ENCODE data around the gene RPRD1A. TPM values are rescaled to one million over a fixed set of nuclear protein-coding genes. Genes with fewer than 3 reads are reported as not detected.
A peak's percentile ranks its signal among the peaks of the same experiment; 100 is the strongest.

The RPRD1A gene
- total and polyA plus RNA-seq, 3 donors from 2014 or later, result 73.4 to 104 (median 98.6) TPM

DNA sequence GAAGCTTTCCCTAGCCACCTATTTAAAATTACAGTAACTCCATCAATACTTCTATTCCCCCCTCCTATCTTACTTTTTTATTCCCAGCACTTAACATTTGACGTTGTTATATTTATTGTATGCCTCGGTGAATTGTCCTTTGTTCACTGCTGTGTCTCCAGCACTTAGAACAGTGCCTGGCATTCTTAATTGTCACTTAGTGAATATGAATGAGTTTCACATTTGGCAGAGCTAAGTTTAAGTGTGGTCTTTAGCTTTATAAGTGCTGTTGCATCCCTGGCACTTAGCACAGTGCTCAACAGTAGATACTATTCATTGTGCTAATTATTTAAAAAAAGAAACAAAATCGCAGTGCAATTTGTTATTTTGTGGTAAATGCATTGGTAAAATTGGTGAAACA is 93.2 kb downstream of the RPRD1A start:
- Histone ChIP-seq H3K27ac (no peak overlapping the region), H3K4me3 (no peak overlapping the region), H3K9me3 (no peaks in the 10 kb centered on the region), H3K27me3 (no peaks in the 10 kb centered on the region), H3K36me3 (ENCODE audit: low read depth, missing control alignments) (no peaks in the 10 kb centered on the region), H3K4me1 (peaks cover 8% of the 10 kb centered on the region)
- 48 to 60% methylated on average over 3 of the region's 3 CpGs for WGBS, 2 donors
- TF ChIP-seq POLR2A (IDR thresholded peaks at IDR 0.05), result no peak
- TF ChIP-seq, protein P1, sequence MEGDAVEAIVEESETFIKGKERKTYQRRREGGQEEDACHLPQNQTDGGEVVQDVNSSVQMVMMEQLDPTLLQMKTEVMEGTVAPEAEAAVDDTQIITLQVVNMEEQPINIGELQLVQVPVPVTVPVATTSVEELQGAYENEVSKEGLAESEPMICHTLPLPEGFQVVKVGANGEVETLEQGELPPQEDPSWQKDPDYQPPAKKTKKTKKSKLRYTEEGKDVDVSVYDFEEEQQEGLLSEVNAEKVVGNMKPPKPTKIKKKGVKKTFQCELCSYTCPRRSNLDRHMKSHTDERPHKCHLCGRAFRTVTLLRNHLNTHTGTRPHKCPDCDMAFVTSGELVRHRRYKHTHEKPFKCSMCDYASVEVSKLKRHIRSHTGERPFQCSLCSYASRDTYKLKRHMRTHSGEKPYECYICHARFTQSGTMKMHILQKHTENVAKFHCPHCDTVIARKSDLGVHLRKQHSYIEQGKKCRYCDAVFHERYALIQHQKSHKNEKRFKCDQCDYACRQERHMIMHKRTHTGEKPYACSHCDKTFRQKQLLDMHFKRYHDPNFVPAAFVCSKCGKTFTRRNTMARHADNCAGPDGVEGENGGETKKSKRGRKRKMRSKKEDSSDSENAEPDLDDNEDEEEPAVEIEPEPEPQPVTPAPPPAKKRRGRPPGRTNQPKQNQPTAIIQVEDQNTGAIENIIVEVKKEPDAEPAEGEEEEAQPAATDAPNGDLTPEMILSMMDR (IDR thresholded peaks at IDR 0.05), result no peak
- intact Hi-C loops (cut with DNase I; ENCODE audit: low total_unique reads), result no loop called here
- DNase-seq, result no peak

DNA sequence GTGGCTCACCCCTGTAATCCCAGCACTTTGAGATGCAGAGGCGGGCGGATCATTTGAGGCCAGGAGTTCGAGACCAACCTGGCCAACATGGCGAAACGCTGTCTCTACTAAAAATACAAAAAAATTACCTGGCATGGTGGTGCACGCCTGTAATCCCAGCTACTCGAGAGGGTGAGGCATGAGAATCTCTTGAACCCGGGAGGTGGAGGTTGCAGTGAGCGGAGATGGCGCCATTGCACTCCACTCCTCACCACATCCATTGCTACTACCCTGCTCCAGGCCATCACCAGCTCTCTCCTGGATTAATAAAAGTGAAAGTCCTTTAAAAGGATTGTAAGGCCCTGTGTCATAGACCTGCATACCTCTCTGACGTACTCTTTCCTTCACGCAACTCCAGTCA is 93.7 kb downstream of the RPRD1A start:
- Histone ChIP-seq H3K9me3 (no peaks in the 10 kb centered on the region), H3K27ac (no peak overlapping the region), H3K27me3 (no peaks in the 10 kb centered on the region), H3K4me3 (no peak overlapping the region), H3K4me1 (peaks cover 8% of the 10 kb centered on the region), H3K36me3 (ENCODE audit: low read depth, missing control alignments) (no peaks in the 10 kb centered on the region)
- intact Hi-C loops (cut with DNase I; ENCODE audit: low total_unique reads), result no loop called here
- TF ChIP-seq POLR2A (IDR thresholded peaks at IDR 0.05), result no peak
- TF ChIP-seq, protein P1 (IDR thresholded peaks at IDR 0.05), result no peak
- DNase-seq, result no peak
- 69 to 75% methylated on average over 12 of the region's 12 CpGs for WGBS, 2 donors

DNA sequence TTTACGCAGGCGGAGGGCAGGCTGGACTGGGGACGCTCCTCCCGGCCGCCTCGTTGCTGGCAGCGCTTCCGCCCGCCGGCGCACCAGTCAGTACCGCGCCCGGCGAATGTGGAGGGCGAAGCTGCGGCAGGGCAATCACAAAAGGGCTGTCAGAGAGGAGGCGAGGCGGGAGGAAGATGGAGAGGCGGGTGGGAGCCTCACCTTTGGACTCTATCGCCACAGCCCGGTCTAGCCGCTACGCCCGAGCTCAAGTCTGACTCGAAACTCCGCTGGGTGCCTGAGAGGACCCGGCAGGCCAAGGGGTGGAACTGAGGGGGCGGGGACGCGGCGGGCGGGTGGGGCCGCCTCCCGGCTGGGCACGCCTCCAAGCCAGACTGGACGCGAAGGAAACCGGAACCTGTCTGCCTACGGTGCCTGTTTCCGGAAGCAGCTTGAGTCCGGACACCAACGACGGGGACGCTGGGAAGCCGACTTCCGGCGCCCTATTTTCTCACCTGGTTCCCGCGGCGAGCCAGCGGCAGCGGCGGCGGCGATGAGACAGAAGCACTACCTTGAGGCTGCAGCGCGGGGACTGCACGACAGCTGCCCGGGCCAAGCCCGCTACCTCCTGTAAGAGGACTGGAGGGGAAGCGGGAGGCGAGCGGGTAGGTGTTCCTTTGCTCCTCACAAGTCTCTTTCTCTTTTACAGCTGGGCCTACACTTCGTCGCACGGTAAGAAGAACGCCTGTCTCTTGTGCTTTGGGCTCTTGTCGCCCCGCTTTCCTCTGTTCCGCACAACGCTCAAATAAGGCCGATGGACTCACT is 95.0 kb downstream of the RPRD1A start, which contains the start of gene RMP24:
Gene RMP24 (plus strand): TSS at position 483 of the 804 bp plus-strand sequence.
- Histone ChIP-seq H3K27ac (peak within 1 kb of the TSS; percentile 88 to 90), H3K4me1 (peaks cover 8% of the 10 kb centered on the region), H3K27me3 (no peaks in the 10 kb centered on the region), H3K36me3 (ENCODE audit: low read depth, missing control alignments) (no peaks in the 10 kb centered on the region), H3K9me3 (no peaks in the 10 kb centered on the region), H3K4me3 (peak within 1 kb of the TSS; percentile 77 to 84)
- TF ChIP-seq POLR2A (IDR thresholded peaks at IDR 0.05), result no peak
- TF ChIP-seq, protein P1 (IDR thresholded peaks at IDR 0.05), result no peak
- 0 to 1% methylated on average over 62 to 72 of the region's 73 CpGs for WGBS, 2 donors
- intact Hi-C loops (cut with DNase I; ENCODE audit: low total_unique reads), result no loop called here
- peak; percentile 97 for DNase-seq

DNA sequence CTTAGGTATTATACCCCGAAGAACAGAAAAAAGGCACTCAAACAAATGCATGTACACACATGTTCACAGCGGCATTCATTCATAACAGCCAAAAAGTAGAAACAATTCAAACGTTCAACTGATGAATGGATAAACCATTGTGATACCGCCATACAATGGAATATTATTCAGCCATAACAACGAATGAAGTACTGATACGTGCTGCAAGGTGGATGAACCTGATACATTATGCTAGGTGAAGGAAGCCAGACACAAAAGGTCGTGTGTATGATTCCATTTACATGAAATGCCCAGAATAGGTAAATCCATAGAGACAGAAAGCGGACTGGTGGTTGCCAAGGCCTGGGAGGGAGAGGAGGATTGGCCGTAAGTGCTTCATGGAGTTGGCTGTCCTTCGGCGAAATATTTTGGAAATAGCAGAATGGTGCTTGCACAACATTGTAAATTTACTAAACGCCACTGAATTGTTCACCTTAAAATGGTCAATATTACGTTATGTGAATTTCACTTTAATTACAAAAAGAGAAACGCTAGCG is 95.6 kb downstream of the RPRD1A start:
- peak overlapping the region; percentile 77 to 84 for H3K4me3 ChIP-seq
- no peak for TF ChIP-seq POLR2A (IDR thresholded peaks at IDR 0.05)
- TF ChIP-seq, protein P1 (IDR thresholded peaks at IDR 0.05), result no peak
- peak; percentile 31 for DNase-seq
- WGBS, 2 donors, result 18 to 20% methylated on average over 15 of the region's 15 CpGs
- intact Hi-C loops (cut with DNase I; ENCODE audit: low total_unique reads), result no loop called here
- H3K9me3 ChIP-seq, result no peaks in the 10 kb centered on the region
- H3K27ac ChIP-seq, result peak overlapping the region; percentile 88 to 90
- H3K4me1 ChIP-seq, result peaks cover 8% of the 10 kb centered on the region
- H3K27me3 ChIP-seq, result no peaks in the 10 kb centered on the region
- H3K36me3 ChIP-seq (ENCODE audit: low read depth, missing control alignments), result no peaks in the 10 kb centered on the region

Measured in testis (tissue), 3 donors.